OCI-LY3 (cell line): Measurements from ENCODE around the gene TSNAXIP1.

ENCODE experiments used
- H2AFZ ChIP-seq: fragments of 200-600, 300-600 bp; shearing (Covaris generic); 2 replicates; pipeline ENCODE4 v1.6.0; 2014; ENCODE audit warnings: antibody characterized with exemption, low read depth, low read length
- H3K27ac ChIP-seq: fragments of 200-600, 300-600 bp; sonication (generic); 2 replicates; pipeline ENCODE4 v1.5.1; 2014; ENCODE audit warnings: mild to moderate bottlenecking, low read length, moderate library complexity, mixed read lengths
- H3K27me3 ChIP-seq: fragments of 200-600, 300-600 bp; sonication (generic); 2 replicates; pipeline ENCODE4 v1.6.1; 2014; ENCODE audit warnings: low read depth, low read length, mixed read lengths
- H3K36me3 ChIP-seq: fragments of 200-600, 300-600 bp; sonication (generic); replicated peaks from 2 replicates; pipeline ENCODE3; 2014; ENCODE audit warnings: low read depth, low read length, mixed read lengths
- H3K4me1 ChIP-seq: fragments of 300-600, 200-600 bp; sonication (generic); 2 replicates; pipeline ENCODE4 v1.6.1; 2014; ENCODE audit warnings: low read length, mixed read lengths
- H3K4me2 ChIP-seq: fragments of 200-600, 300-600 bp; sonication (generic); 2 replicates; pipeline ENCODE4 v1.6.1; 2014; ENCODE audit warnings: low read length, mixed read lengths
- H3K4me3 ChIP-seq: fragments of 300-600, 200-600 bp; sonication (generic); 2 replicates; pipeline ENCODE4 v1.5.1; 2014; ENCODE audit warnings: antibody characterized with exemption, mild to moderate bottlenecking, low read length, moderate library complexity
- H3K79me2 ChIP-seq: fragments of 300-600, 200-600 bp; shearing (Covaris generic); 2 replicates; pipeline ENCODE4 v1.6.1; 2014; ENCODE audit warnings: mild to moderate bottlenecking, low read length, mixed read lengths
- H3K9ac ChIP-seq: fragments of 300-600, 200-600 bp; shearing (Covaris generic); 2 replicates; pipeline ENCODE4 v1.6.0; 2014; ENCODE audit warnings: mild to moderate bottlenecking, low read length, moderate library complexity
- H3K9me3 ChIP-seq: fragments of 200-600, 300-600 bp; shearing (Covaris generic); 2 replicates; pipeline ENCODE4 v1.6.1; 2014; ENCODE audit warnings: low read length, mixed read lengths; ENCODE audit not compliant: insufficient read depth
- H4K20me1 ChIP-seq: fragments of 200-600, 300-600 bp; sonication (generic); 2 replicates; pipeline ENCODE4 v1.6.1; 2016; ENCODE audit warnings: low read length, mixed read lengths; ENCODE audit not compliant: insufficient read depth
- EZH2phosphoT487 ChIP-seq: fragments of 200-600 bp; shearing (Covaris generic); IDR thresholded peaks from 2 replicates; pipeline ENCODE4 v1.6.1; 2018; ENCODE audit warnings: antibody characterized with exemption, mixed run types, low read depth
- TF ChIP-seq, protein P1 (sequence below): fragments of 200-600, 300-600 bp; sonication (generic); IDR thresholded peaks from 2 replicates; pipeline ENCODE4 v1.5.1; 2014; ENCODE audit warnings: antibody characterized with exemption, low read length, low read depth

TSNAXIP1 gene

DNA sequence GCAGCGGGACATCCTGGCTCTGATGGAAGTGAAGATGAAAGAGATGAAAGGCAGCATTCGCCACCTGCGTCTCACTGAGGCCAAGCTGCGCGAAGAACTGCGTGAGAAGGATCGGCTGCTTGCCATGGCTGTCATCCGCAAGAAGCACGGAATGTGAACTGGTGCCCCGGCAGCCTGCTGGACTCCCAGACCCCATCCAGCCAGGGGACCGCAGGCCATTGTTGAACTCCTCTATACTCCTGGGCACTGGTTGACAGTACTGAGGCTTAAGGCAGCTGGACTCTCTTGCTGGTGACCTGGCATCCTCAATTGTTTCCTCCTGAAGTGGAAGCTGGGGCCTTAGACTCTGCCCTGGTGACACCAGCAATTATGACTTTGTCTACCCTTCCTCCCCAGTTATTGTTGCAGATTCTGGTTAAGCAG lies 36.7 kb downstream of the TSNAXIP1 start:
- H3K4me3 ChIP-seq, result peak overlapping the region; percentile 95
- no peaks in the 10 kb centered on the region for H3K9me3 ChIP-seq
- no peaks in the 10 kb centered on the region for H3K27me3 ChIP-seq
- peak overlapping the region; percentile 71 for H3K4me2 ChIP-seq
- peaks cover 45% of the 10 kb centered on the region for H3K79me2 ChIP-seq
- no peaks in the 10 kb centered on the region for H3K36me3 ChIP-seq
- no peak overlapping the region for H2AFZ ChIP-seq
- H3K4me1 ChIP-seq, result peaks cover 31% of the 10 kb centered on the region
- TF ChIP-seq, protein P1, sequence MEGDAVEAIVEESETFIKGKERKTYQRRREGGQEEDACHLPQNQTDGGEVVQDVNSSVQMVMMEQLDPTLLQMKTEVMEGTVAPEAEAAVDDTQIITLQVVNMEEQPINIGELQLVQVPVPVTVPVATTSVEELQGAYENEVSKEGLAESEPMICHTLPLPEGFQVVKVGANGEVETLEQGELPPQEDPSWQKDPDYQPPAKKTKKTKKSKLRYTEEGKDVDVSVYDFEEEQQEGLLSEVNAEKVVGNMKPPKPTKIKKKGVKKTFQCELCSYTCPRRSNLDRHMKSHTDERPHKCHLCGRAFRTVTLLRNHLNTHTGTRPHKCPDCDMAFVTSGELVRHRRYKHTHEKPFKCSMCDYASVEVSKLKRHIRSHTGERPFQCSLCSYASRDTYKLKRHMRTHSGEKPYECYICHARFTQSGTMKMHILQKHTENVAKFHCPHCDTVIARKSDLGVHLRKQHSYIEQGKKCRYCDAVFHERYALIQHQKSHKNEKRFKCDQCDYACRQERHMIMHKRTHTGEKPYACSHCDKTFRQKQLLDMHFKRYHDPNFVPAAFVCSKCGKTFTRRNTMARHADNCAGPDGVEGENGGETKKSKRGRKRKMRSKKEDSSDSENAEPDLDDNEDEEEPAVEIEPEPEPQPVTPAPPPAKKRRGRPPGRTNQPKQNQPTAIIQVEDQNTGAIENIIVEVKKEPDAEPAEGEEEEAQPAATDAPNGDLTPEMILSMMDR, result no peak
- no peak for TF ChIP-seq EZH2phosphoT487
- peak overlapping the region; percentile 89; the same call in 1 of the 2 replicates for H3K9ac ChIP-seq
- no peak overlapping the region for H3K27ac ChIP-seq
- H4K20me1 ChIP-seq, result peaks cover 5% of the 10 kb centered on the region; the same call in 1 of the 2 replicates

- Histone ChIP-seq H3K27me3 (no peaks in the 10 kb centered on the region), H3K4me3 (no peak overlapping the region), H3K36me3 (no peaks in the 10 kb centered on the region), H3K4me1 (peaks cover 31% of the 10 kb centered on the region), H2AFZ (no peak overlapping the region), H3K27ac (no peak overlapping the region), H3K4me2 (no peak overlapping the region), H4K20me1 (peaks cover 5% of the 10 kb centered on the region; the same call in 1 of the 2 replicates), H3K9ac (no peak overlapping the region), H3K79me2 (peaks cover 56% of the 10 kb centered on the region), H3K9me3 (no peaks in the 10 kb centered on the region)
- no peak for TF ChIP-seq EZH2phosphoT487
- TF ChIP-seq, protein P1, result no peak
Measured at GRCh38 chr16:67844497-67844896, 37.8 kb downstream of the TSNAXIP1 start.

GRCh38 chr16:67845291-67846062 lies 38.8 kb downstream of the TSNAXIP1 start:
- no peak for TF ChIP-seq EZH2phosphoT487
- TF ChIP-seq, protein P1, result no peak
- peak overlapping the region; percentile 83 for H3K27ac ChIP-seq
- peaks cover 4% of the 10 kb centered on the region for H3K36me3 ChIP-seq
- peaks cover 31% of the 10 kb centered on the region for H3K4me1 ChIP-seq
- peaks cover 5% of the 10 kb centered on the region; the same call in 1 of the 2 replicates for H4K20me1 ChIP-seq
- no peak overlapping the region for H2AFZ ChIP-seq
- peaks cover 65% of the 10 kb centered on the region for H3K79me2 ChIP-seq
- H3K4me3 ChIP-seq, result peak overlapping the region; percentile 93
- peak overlapping the region; percentile 97 for H3K4me2 ChIP-seq
- peak overlapping the region; percentile 97 for H3K9ac ChIP-seq
- H3K27me3 ChIP-seq, result no peaks in the 10 kb centered on the region
- no peaks in the 10 kb centered on the region for H3K9me3 ChIP-seq

DNA sequence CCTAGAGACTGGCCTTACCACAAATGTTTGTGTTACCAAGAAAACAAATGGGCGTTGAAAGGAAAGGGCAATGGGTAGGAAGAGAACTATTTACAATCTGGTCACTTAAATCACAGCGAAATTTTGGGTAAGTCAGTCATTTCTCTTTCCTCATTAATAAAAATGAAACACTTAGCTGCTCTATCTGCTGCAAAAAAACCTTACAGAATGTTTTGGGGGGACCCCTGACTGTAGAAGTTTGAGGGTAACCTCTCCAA lies 39.3 kb downstream of the TSNAXIP1 start:
- H3K27ac ChIP-seq, result peak overlapping the region; percentile 83
- peaks cover 5% of the 10 kb centered on the region; the same call in 1 of the 2 replicates for H4K20me1 ChIP-seq
- peaks cover 70% of the 10 kb centered on the region for H3K79me2 ChIP-seq
- H3K9me3 ChIP-seq, result no peaks in the 10 kb centered on the region
- TF ChIP-seq, protein P1, result no peak
- no peak for TF ChIP-seq EZH2phosphoT487
- H2AFZ ChIP-seq, result peak overlapping the region; percentile 57
- no peaks in the 10 kb centered on the region for H3K27me3 ChIP-seq
- peak overlapping the region; percentile 97 for H3K4me2 ChIP-seq
- peaks cover 5% of the 10 kb centered on the region for H3K36me3 ChIP-seq
- H3K4me1 ChIP-seq, result peaks cover 31% of the 10 kb centered on the region
- H3K9ac ChIP-seq, result peak overlapping the region; percentile 97
- H3K4me3 ChIP-seq, result peak overlapping the region; percentile 93
